GM10847 (cell line): Measurements from ENCODE around the gene STK39.

Experiments
- POLR2A ChIP-seq: IDR thresholded peaks from 2 replicates; pipeline ENCODE4 v1.6.1; 2011; ENCODE audit not compliant: insufficient read length; ENCODE audit errors: extremely low read depth

Gene STK39

GRCh38 chr2:168116448-168116847 lies 130.9 kb downstream of the STK39 start:
- no peak for TF ChIP-seq POLR2A

GRCh38 chr2:168114619-168115018 lies 132.8 kb downstream of the STK39 start:
- TF ChIP-seq POLR2A: no peak

- TF ChIP-seq POLR2A: no peak
Measured at GRCh38 chr2:168114040-168114439, 133.4 kb downstream of the STK39 start.

- TF ChIP-seq POLR2A: no peak
Measured at GRCh38 chr2:168107322-168107721, 140.1 kb downstream of the STK39 start.

- TF ChIP-seq POLR2A: no peak
Measured at GRCh38 chr2:168105127-168105683, 142.2 kb downstream of the STK39 start.

- no peak for TF ChIP-seq POLR2A
Measured at GRCh38 chr2:168097431-168097830, 150.0 kb downstream of the STK39 start.

GRCh38 chr2:168096158-168096557 lies 151.2 kb downstream of the STK39 start:
- no peak for TF ChIP-seq POLR2A

GRCh38 chr2:168091986-168092385 lies 155.4 kb downstream of the STK39 start:
- no peak for TF ChIP-seq POLR2A

- no peak for TF ChIP-seq POLR2A
Measured at GRCh38 chr2:168090366-168091135, 156.8 kb downstream of the STK39 start.

GRCh38 chr2:168089200-168089599 lies 158.2 kb downstream of the STK39 start:
- TF ChIP-seq POLR2A: no peak

- TF ChIP-seq POLR2A: no peak
Measured at GRCh38 chr2:168087401-168087800, 160.0 kb downstream of the STK39 start.

GRCh38 chr2:168086851-168087250 lies 160.5 kb downstream of the STK39 start:
- TF ChIP-seq POLR2A: no peak

GRCh38 chr2:168085801-168086361 lies 161.5 kb downstream of the STK39 start:
- no peak for TF ChIP-seq POLR2A

- no peak for TF ChIP-seq POLR2A
Measured at GRCh38 chr2:168084288-168084687, 163.1 kb downstream of the STK39 start.

GRCh38 chr2:168079236-168079635 lies 168.2 kb downstream of the STK39 start:
- no peak for TF ChIP-seq POLR2A

- TF ChIP-seq POLR2A: no peak
Measured at GRCh38 chr2:168076731-168077130, 170.7 kb downstream of the STK39 start.
